ENCODE results near the gene DPP10.

DPP10 gene

GRCh38 chr2:115807276-115807675, 1364.8 kb downstream of the DPP10 start:
- no peak overlapping the region for H3K4me2 ChIP-seq (ENCODE audit: low read depth, low read length, poor library complexity, severe bottlenecking)
- no peaks in the 10 kb centered on the region for H3F3A ChIP-seq (ENCODE audit: low read depth)
- H3K27me3 ChIP-seq (ENCODE audit: insufficient read depth, low read length, poor library complexity, severe bottlenecking), result no peaks in the 10 kb centered on the region
- no peak overlapping the region for H2AFZ ChIP-seq (ENCODE audit: low read length)
- no peaks in the 10 kb centered on the region for H3K79me2 ChIP-seq (ENCODE audit: insufficient read depth, low read length)
- H3K9me2 ChIP-seq (replicated peaks; ENCODE audit: low read depth, low read length), result no peaks in the 10 kb centered on the region
- H3K4me3 ChIP-seq (ENCODE audit: low read length, poor library complexity, severe bottlenecking), result no peak overlapping the region
- no peaks in the 10 kb centered on the region for H3K36me3 ChIP-seq (ENCODE audit: insufficient read depth, low read length)
- H4K20me1 ChIP-seq (ENCODE audit: insufficient read depth, low read length, poor library complexity, severe bottlenecking), result no peaks in the 10 kb centered on the region
- H3K9ac ChIP-seq (ENCODE audit: low read depth, low read length, poor library complexity, severe bottlenecking), result no peak overlapping the region
- H3K9me3 ChIP-seq (ENCODE audit: insufficient read depth, low read depth, low read length), result no peaks in the 10 kb centered on the region
- no peak for TF ChIP-seq EZH2phosphoT487 (IDR thresholded peaks at IDR 0.05; ENCODE audit: borderline replicate concordance)
- TF ChIP-seq, protein P1, sequence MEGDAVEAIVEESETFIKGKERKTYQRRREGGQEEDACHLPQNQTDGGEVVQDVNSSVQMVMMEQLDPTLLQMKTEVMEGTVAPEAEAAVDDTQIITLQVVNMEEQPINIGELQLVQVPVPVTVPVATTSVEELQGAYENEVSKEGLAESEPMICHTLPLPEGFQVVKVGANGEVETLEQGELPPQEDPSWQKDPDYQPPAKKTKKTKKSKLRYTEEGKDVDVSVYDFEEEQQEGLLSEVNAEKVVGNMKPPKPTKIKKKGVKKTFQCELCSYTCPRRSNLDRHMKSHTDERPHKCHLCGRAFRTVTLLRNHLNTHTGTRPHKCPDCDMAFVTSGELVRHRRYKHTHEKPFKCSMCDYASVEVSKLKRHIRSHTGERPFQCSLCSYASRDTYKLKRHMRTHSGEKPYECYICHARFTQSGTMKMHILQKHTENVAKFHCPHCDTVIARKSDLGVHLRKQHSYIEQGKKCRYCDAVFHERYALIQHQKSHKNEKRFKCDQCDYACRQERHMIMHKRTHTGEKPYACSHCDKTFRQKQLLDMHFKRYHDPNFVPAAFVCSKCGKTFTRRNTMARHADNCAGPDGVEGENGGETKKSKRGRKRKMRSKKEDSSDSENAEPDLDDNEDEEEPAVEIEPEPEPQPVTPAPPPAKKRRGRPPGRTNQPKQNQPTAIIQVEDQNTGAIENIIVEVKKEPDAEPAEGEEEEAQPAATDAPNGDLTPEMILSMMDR (conservative IDR thresholded peaks at IDR 0.05; ENCODE audit: low read length), result no peak
- no peaks in the 10 kb centered on the region for H3K4me1 ChIP-seq (ENCODE audit: insufficient read depth, low read length, poor library complexity, severe bottlenecking)

DNA sequence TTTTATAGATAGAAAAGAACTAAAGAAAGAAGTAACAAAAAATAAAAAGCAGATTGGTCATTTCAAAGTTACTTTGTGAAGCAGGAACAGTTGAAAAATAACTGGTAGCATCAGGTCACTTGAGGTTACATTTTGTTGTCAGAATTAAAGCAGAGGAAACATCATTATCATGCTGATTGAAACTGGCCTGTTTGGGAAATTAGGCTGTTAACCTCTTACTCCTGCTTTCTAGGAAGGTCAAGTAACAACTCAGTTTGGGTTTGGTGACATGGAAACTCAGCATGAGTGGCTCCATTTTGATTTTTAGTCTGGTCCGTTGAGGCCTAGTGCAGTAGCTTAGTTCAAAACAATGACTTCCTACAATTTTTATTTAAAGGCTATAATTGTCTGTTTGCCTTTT, 1383.5 kb downstream of the DPP10 start:
- H3K27me3 ChIP-seq (ENCODE audit: insufficient read depth, low read length, poor library complexity, severe bottlenecking), result no peaks in the 10 kb centered on the region
- no peaks in the 10 kb centered on the region for H3F3A ChIP-seq (ENCODE audit: low read depth)
- H3K4me1 ChIP-seq (ENCODE audit: insufficient read depth, low read length, poor library complexity, severe bottlenecking), result no peaks in the 10 kb centered on the region
- TF ChIP-seq, protein P1 (conservative IDR thresholded peaks at IDR 0.05; ENCODE audit: low read length), result no peak
- TF ChIP-seq EZH2phosphoT487 (IDR thresholded peaks at IDR 0.05; ENCODE audit: borderline replicate concordance), result no peak
- no peak overlapping the region for H2AFZ ChIP-seq (ENCODE audit: low read length)
- no peak overlapping the region for H3K9ac ChIP-seq (ENCODE audit: low read depth, low read length, poor library complexity, severe bottlenecking)
- no peaks in the 10 kb centered on the region for H3K9me2 ChIP-seq (replicated peaks; ENCODE audit: low read depth, low read length)
- no peaks in the 10 kb centered on the region for H4K20me1 ChIP-seq (ENCODE audit: insufficient read depth, low read length, poor library complexity, severe bottlenecking)
- H3K9me3 ChIP-seq (ENCODE audit: insufficient read depth, low read depth, low read length), result no peaks in the 10 kb centered on the region
- no peak overlapping the region for H3K4me3 ChIP-seq (ENCODE audit: low read length, poor library complexity, severe bottlenecking)
- H3K36me3 ChIP-seq (ENCODE audit: insufficient read depth, low read length), result no peaks in the 10 kb centered on the region
- no peak overlapping the region for H3K4me2 ChIP-seq (ENCODE audit: low read depth, low read length, poor library complexity, severe bottlenecking)
- H3K79me2 ChIP-seq (ENCODE audit: insufficient read depth, low read length), result no peaks in the 10 kb centered on the region

- no peaks in the 10 kb centered on the region for H3K9me2 ChIP-seq (replicated peaks; ENCODE audit: low read depth, low read length)
- no peak overlapping the region for H2AFZ ChIP-seq (ENCODE audit: low read length)
- TF ChIP-seq, protein P1 (conservative IDR thresholded peaks at IDR 0.05; ENCODE audit: low read length), result no peak
- no peak for TF ChIP-seq EZH2phosphoT487 (IDR thresholded peaks at IDR 0.05; ENCODE audit: borderline replicate concordance)
Measured at GRCh38 chr2:115833196-115833595, 1390.8 kb downstream of the DPP10 start.

More at GRCh38 chr2:115833196-115833595, 1390.8 kb downstream of the DPP10 start:
- Histone ChIP-seq H3K4me1 (ENCODE audit: insufficient read depth, low read length, poor library complexity, severe bottlenecking) (no peaks in the 10 kb centered on the region), H3K9me3 (ENCODE audit: insufficient read depth, low read depth, low read length) (no peaks in the 10 kb centered on the region), H3K79me2 (ENCODE audit: insufficient read depth, low read length) (no peaks in the 10 kb centered on the region), H3K4me3 (ENCODE audit: low read length, poor library complexity, severe bottlenecking) (no peak overlapping the region), H3K4me2 (ENCODE audit: low read depth, low read length, poor library complexity, severe bottlenecking) (no peak overlapping the region), H3F3A (ENCODE audit: low read depth) (no peaks in the 10 kb centered on the region), H3K36me3 (ENCODE audit: insufficient read depth, low read length) (no peaks in the 10 kb centered on the region), H4K20me1 (ENCODE audit: insufficient read depth, low read length, poor library complexity, severe bottlenecking) (no peaks in the 10 kb centered on the region), H3K9ac (ENCODE audit: low read depth, low read length, poor library complexity, severe bottlenecking) (no peak overlapping the region), H3K27me3 (ENCODE audit: insufficient read depth, low read length, poor library complexity, severe bottlenecking) (no peaks in the 10 kb centered on the region)
